GM21390 (cell line): ENCODE measurements around the gene OR52L1.
"Not testable (repeated sequence)": the region's sequence is repeated elsewhere in the genome, so short reads cannot be mapped to it uniquely, and the experiment has no call there.

Source experiments
- ATAC-seq: cut with Tn5 transposase; IDR thresholded peaks from one replicate; pipeline ENCODE4 v1.9.1; 2021; ENCODE audit not compliant: unreplicated experiment

The OR52L1 gene

DNA sequence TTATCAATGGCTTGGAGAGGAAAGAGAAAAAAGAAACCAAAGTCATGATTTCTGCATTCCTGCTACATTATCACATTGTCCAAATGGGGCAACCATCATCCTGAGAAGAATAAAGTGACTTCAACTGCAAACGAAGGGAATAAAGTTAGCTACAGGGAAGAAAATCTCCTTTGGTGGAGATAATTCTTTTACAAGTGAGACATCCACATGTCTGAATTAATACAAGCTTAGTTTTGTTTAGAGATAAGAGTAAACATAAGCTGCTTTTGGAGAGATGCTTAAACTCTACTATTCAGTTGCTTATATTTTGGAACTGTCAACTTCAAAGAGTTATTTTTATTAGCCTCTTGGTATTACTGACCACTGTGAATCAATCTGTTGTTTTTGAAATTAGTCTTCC lies at the start of gene OR52L1:
OR52L1 (minus strand) TSS at position 101 of the 400 bp plus-strand sequence; CDS start at position 46, 55 bp downstream.
- ATAC-seq: no peak

DNA sequence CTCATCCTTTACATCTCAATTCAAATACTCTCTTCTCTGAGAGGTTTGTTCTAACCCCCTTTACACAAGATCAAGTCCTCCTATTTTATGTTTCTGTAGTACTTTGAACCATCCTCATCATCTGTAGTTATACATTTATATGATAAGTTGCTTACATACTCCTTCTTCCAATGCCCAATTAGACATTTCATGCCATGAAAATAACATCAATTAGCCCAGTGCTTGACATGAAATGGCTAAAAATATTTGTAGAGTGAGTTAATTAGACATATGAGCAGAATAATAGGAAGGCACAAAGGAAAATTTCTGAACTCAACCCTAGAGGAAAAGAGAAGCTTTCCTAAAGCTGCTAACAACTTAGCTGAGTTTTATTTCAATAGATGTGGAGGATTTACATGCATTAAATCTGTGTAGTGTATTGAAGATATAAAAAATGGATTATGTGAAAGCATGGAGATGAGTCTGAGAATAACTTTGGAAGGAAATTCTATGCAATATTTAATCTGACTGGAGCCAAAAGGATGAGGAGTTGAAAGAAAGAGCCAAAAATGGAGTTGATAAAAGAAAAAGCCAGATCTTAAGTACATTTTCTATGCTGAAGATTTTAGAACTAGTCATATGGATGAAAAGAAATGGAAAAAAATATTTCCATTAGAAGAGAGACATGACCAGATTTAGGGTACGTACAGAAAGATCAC lies 44.1 kb upstream of the OR52L1 start, which contains the start of gene OR56A1:
OR56A1 (minus strand) TSS at position 51 of the 698 bp plus-strand sequence. CDS start 3,066 bp downstream, outside the sequence.
- ATAC-seq: no peak

DNA sequence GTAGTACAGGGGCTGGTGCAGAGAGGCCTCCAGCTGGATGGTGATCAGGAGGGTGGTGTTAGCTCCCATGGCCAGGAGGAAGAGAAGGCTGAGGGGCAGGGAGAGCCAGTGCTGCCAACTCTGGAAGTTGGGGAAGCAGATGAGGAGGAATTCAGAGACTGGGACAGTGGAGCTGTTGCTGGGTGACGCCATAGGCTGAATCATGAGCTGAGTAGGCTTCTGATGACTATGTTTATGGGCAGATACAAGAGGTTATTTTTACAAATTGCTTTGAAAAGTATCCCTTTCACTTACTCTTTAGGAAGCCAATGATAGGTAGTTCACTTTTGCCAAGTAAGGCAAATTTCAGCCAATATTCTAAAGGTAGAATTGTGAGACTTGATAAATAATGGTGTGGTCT lies 40.7 kb upstream of the OR52L1 start:
- no peak for ATAC-seq

DNA sequence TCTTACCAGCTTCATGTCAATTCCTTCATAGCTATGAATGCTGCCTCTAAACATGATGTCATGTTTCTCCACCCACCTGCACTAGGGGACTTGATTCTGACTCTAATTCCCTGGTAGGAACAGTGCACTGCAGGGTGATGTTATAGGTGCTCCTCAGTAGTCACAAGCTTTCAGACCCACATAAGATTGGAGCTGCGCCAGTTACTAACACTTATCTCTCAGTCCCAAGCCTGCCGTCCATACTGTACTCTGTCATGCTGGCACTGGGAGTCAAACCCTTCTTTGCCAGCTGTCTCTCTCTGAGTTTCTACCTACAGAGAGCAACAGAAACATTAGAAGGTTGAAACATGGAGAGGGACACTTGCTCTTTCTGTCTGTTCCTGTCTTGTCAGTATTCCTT lies 38.3 kb upstream of the OR52L1 start:
- ATAC-seq: no peak

DNA sequence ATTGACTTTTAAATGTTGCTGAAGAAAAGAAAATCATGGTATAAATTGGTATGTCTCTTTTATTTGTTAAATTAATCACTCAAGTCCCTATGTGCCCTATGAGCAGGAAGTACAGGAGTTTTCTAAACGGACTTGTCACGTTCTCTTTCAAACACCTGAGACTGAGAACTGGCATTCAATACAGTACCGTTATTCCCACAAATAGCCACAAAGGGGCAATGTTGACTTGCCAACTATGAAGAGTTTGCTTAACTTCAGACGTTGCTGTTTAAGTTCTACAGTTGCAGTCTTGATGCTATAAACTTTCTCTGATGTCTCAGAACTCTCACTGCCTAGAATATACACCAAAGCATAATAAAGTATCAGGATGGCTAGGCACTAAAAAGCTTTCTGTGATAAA lies 36.2 kb upstream of the OR52L1 start:
- no peak for ATAC-seq

DNA sequence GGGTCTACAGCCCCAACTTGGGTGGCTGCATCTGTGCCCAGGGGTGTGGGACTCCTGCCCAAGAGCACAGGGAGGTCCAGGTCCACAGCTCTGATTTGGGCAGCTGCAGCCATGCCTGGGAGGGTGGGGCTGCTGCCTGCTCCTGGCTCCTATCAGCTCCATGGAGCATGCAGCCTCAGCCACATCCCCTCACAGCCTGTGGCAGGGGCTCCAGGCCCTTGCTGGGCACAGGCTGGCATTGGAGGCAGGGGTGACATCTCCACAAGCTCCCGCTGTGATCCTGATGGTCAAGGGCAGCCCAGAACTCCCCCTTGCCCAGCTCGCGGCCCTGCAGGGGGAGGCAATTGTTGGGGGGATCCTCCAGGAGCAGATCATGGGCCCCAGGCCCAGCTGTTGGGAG lies 26.3 kb upstream of the OR52L1 start:
- no peak for ATAC-seq

DNA sequence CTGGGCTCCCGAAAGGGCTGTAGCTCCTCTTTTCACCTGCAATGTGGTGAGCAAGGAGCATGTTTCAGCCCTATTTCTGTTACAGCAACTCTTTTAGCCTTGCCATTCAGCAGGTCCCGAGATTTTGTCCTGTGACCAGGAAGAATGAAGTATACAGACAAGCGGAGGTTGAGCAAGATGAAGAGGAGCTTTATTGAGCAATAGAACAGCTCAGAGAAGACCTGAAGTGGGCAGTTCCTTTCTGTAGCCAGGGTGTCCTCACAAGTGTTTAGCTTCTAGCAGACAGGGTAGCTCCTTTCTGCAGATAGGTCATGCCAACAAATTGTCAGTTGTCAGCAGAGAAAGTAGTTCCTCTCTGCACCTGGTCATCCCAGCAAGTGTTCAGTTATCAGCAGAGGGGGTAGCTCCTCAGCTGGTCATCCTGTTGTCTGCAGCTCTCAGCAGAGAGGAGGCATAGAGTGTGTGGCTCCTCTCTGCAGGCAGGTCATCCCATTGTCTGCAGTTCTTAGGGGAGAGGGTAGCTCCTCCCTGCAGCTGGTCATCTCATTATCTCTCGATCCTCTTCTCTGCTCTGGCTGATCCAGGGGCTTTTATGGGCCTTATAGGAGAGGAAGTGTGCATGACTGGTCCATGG lies 25.4 kb upstream of the OR52L1 start:
- ATAC-seq: no peak

DNA sequence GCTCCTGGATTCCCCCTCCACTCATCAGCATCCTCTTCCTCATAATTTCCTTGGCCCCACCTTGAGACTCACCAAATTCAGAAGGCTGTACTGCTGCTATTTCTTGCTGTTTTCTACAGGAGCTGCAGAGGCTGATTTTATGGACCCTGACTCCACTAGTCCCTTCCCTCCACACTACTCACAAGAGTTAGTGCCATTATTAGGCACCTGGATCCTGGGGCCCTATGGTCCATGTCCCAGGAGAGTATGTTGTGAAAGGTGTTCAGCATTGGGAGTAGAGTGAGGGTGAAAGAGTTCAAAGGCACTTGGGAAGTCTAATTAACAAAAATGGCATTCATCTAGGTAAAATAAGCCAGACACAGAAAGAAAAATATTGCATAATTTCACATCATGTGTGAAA lies 20.1 kb upstream of the OR52L1 start, which contains the start of gene OR56A4:
OR56A4 (minus strand) TSS at position 101 of the 400 bp plus-strand sequence. CDS start 3,954 bp downstream, outside the sequence.
- no peak for ATAC-seq

DNA sequence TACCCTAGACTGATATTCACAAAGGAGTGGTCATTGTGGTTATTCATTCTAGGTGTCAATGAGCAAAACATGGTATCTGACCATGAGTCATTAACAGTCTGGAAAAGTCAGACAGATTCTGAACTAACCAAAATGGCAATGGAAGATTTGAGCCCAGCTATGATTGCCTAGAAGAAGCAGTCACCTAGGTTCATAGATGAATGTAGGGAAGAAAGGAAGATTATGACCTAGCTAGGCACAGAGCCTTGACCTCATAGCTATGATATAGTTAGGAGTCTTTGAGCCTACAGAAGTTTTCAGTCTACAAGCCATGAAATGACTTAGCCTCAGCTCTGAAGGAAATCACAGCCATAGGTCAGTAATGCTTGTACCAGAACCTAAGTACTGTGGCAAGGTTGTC lies 19.6 kb upstream of the OR52L1 start:
- ATAC-seq: no peak

DNA sequence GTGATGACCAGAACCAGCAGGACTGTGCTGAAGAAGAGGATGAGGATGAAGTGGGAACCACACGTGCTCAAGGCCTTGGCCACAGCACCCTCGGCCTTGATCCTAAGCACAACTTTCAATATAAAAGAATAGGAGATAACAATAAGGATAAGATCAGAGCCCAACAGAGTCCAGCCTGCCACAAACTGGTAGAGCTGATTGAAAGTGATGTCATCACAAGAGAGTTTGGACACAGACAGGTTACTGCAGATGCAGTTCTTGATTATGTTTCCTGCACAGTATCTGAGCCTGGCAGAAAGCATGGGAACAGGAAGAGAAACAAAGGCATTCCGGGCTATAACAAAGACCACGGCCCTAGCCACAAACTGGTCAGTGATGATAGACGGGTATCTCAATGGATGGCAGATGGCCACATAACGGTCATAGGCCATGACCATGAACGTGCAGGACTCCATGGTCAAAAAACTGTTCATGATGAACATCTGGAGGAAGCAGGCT lies 15.5 kb upstream of the OR52L1 start:
- ATAC-seq: no peak

DNA sequence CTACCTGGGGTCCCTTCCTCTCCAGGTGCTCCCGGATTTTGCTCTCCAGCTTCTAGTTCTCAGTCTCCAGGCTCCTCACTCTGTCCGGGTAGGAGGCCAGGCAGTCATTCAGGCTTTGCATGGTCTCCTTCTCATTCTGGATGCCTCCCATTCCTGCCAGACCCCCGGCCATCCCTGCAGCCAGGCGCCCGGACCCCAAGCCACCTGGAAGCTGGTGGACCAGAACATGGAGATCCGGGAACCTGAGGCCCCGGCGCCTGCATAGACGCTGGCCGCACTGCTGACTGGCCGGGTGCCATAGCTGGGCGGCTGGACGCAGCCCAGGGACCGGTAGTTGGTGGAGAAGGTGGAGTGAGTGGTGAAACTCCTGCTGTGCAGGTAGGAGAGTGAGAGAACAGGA lies 8.0 kb upstream of the OR52L1 start:
- ATAC-seq: no peak

DNA sequence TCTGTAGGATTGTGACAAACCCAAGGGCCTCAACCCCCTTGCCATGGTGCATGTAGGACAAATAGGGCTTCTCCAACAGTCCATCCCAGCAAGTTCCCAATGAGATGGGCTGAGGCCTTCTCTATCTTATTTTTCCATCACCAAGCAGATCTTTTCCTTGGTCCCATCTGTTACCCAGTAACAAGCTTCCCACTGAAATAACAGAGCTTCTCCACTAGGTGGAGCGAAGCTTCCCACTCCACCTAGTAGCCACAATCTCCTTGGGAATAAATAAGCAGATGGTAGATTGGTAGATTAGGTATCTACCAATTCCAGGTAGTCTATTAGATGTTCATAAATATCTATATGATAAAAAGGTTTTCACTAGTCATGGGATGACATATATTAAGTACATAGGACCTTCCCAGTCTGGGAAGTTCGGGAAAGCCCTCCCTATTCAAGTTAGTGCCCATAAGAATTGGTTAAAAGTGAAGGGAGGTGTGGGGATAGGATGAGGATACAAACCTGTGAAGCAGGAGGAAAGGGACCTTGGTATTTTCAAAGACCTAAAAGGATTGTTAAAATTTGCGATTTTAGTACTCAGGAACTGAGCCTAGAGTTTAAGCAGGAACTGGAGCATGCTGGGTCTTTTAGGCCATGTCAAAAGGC lies 5.9 kb upstream of the OR52L1 start:
- ATAC-seq: peak; percentile 70

DNA sequence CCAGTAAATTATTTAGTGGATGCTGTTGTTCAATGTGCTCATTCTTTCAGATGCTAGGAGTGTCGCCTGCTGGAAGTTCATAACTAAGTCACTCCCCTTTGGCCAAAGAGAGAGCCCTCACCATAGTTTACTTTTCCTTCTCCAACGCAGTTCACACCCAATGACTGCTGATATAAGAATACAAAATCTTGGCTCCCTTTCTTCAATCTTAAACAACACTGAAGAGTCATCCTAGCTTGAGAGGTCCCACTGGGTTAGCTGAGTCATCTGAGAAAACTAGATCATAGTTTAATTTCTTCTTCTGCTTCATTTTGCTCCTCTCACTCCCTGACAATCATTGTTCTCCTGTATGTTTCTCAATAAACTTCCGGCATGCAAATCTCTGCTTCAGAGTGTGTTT lies 5.4 kb upstream of the OR52L1 start:
- peak; percentile 10 for ATAC-seq

DNA sequence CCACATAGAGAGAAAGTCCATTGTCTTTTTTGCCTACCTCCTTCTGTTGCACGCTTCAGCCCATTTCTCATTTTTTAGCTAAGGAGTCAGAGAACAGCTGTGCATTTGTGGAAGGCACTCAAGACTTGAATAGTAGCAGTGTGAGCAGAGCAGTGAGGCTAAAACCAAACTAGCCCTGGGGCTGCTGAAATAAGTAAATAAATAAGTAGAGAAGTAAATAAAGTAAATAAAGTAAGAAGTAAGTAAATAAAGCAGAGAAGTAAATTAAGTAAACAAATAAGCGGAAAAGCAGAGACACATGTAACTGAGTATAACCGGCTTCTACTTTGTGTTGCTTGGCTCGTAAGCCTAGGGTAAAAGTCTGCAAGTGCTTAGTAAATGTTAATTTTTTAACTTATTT lies 2.4 kb upstream of the OR52L1 start:
- ATAC-seq: no peak

DNA sequence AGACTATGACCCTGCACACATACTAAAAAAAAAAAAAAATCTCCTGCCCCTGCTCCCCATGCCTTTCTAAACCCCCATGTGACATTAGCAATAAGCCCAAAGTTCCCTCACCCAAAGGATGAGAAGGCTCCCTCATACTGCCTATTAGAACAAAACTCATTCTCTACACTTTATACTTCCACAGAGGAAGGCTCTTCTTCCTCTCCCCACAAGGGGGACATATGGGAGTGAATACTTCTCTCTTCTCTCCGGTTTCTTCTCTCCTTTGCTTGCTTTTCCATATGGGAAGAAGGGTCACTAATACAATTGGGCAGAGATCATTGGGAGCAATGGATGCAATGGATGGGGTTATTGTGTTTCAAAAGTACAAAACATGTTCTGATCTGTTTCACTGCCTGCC lies 3.3 kb downstream of the OR52L1 start:
- ATAC-seq: no peak

DNA sequence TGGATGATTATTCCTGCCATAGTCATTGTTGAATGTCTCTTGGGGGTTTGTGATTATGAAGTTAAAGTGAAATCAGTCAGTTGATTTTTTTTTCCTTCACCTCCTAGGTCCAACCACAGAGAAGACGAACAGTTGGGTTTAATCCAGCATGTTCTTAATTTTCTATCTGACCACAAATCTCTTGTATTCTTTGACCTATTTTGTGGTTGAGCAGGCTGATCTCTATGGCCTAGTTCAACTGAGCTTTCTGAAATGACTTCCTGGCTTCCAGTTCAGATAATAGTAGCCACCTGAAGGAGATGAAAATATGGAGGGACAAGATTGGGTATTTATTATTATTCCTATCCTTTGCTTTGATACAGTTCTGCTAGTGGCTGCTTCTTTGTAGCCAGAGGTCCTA lies 13.3 kb downstream of the OR52L1 start:
- ATAC-seq: no peak

DNA sequence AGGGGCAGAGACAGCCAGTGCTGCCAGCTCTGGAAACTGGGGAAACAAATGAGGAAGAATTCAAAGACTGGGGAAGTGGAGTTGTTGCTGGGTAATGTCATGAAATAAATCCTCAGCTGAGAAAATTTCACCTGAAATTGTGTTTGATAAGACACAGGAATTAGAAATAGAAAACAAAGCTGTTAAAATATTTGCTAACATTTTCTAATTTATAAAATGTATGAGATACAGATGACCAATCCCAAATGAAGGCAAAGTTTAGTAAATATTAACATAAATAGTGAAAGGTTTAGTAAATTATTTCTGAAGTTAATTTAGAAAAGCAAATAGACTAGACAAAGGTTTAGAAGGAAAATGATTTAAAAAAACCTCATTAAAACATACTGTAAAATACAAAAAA lies 18.4 kb downstream of the OR52L1 start, which contains the start of gene OR56A5:
OR56A5 (minus strand) TSS at position 101 of the 400 bp plus-strand sequence; CDS start at position 101, 0 bp downstream.
- no peak for ATAC-seq

DNA sequence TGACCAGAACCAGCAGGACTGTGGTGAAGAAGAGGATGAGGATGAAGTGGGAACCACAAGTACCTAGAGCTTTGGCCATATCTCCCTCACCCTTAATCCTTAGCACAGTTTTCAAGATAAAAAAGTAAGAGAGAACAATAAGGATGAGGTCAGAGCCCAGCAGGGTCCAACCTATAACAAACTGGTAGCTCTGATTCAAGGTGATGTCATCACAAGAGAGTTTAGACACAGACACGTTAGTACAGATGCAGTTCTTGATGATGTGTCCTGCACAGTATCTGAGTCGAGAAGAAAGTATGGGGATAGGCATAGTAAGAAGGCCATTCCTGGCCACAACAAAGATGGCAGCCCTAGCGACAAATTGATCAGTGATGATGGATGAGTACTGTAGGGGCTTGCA lies 19.1 kb downstream of the OR52L1 start:
- no peak for ATAC-seq

DNA sequence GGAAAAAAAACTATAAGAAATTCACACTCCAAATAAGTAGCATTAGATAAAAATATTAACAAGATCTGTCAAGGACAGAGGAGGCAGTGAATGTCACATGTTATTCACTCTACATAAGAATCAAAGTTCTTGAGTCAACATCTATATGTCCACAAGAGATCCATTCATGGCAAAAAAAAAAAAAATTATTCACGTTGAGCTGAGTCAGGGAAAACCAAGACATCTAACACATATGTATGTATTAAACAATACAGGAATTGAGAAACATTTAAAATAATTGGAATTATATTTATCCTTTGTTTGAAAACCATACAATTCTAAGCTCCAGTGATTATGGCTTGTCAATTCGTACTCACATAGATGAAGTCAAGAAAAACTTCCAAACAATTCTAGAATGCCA lies 19.8 kb downstream of the OR52L1 start:
- ATAC-seq: no peak

DNA sequence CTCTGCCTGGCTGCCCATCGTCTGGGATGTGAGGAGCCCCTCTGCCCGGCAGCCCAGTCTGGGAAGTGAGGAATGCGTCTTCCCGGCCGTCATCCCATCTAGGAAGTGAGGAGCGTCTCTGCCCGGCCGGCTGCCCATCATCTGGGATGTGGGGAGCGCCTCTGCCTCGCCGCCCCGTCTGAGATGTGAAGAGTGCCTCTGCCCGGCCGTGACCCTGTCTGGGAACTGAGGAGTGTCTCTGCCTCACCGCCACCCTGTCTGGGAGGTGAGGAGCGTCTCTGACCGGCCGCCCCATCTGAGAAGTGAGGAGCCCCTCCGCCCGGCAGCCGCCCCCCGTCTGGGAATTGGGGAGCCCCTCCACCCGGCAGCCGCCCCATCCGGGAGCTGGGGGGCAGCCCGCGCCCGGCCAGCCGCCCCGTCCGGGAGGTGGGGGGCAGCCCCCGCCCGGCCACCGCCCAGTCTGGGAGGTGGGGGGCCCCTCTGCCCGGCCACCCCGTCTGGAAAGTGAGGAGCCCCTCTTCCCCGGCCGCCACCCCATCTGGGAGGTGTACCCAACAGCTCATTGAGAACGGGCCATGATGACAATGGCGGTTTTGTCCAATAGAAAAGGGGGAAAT lies 26.0 kb downstream of the OR52L1 start:
- not testable (repeated sequence) for ATAC-seq

DNA sequence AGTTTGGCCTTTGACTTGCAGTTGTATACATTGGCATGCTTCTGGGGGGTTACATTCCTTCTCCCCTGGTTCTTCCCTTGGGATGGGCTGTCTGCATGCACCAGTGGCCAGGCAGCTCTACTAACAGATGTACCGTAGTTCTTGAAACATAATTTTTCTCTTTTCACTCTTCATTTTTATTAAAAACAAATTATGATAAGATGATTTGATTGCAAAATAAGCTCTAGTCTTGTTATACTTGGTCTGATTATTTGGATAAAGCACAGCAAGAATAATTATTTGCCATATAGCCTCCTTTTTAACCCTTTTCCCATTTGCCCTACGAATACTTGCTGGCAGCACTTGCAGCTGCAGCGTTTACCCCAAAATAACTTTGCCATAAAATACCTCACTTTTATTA lies 31.2 kb downstream of the OR52L1 start:
- no peak for ATAC-seq
